DOHH2 (cell line): ENCODE measurements around the gene UBE2H.
A peak's percentile ranks its signal among the peaks of the same experiment; 100 is the strongest.

Experiments
- H3F3A ChIP-seq: fragments of 200-600 bp; sonication (generic), shearing (Covaris generic); 2 replicates; pipeline ENCODE4 v1.6.0; 2016; ENCODE audit warnings: antibody characterized with exemption, mild to moderate bottlenecking; ENCODE audit not compliant: control insufficient read depth, insufficient read depth
- H3K27ac ChIP-seq: fragments of 200-600 bp; sonication (generic); 2 replicates; pipeline ENCODE4 v1.5.1; 2014; ENCODE audit warnings: low read depth, mild to moderate bottlenecking, low read length, moderate library complexity
- H3K27me3 ChIP-seq: fragments of 200-600 bp; sonication (generic); 2 replicates; pipeline ENCODE4 v1.6.1; 2014; ENCODE audit warnings: mild to moderate bottlenecking, low read length, mixed read lengths; ENCODE audit not compliant: control insufficient read depth
- H3K36me3 ChIP-seq: fragments of 200-600 bp; sonication (generic); 2 replicates; pipeline ENCODE4 v1.6.1; 2014; ENCODE audit warnings: mild to moderate bottlenecking, low read length, moderate library complexity, mixed read lengths; ENCODE audit not compliant: control insufficient read depth
- H3K4me1 ChIP-seq: fragments of 200-600 bp; sonication (generic); 2 replicates; pipeline ENCODE4 v1.6.1; 2014; ENCODE audit warnings: mild to moderate bottlenecking, low read length, mixed read lengths; ENCODE audit not compliant: control insufficient read depth
- H3K4me2 ChIP-seq: fragments of 200-600 bp; sonication (generic); 2 replicates; pipeline ENCODE4 v1.6.0; 2014; ENCODE audit warnings: mild to moderate bottlenecking, low read length, moderate library complexity
- H3K4me3 ChIP-seq: fragments of 200-600 bp; sonication (generic); 2 replicates; pipeline ENCODE4 v1.5.1; 2014; ENCODE audit warnings: mild to moderate bottlenecking, low read length, mixed read lengths
- H3K79me2 ChIP-seq: fragments of 200-600 bp; sonication (generic); 2 replicates; pipeline ENCODE4 v1.6.1; 2014; ENCODE audit warnings: mild to moderate bottlenecking, low read length, mixed read lengths; ENCODE audit not compliant: control insufficient read depth
- H3K9me2 ChIP-seq: fragments of 200-600 bp; sonication (generic); replicated peaks from 2 replicates; pipeline ENCODE4 v1.6.1; 2014; ENCODE audit warnings: mild to moderate bottlenecking, low read length, mixed read lengths; ENCODE audit not compliant: control insufficient read depth
- H3K9me3 ChIP-seq: fragments of 200-600 bp; sonication (generic); 2 replicates; pipeline ENCODE4 v1.6.1; 2014; ENCODE audit warnings: antibody characterized with exemption, low read length, mixed read lengths; ENCODE audit not compliant: control insufficient read depth, insufficient read depth
- H4K20me1 ChIP-seq: fragments of 200-600 bp; sonication (generic); 2 replicates; pipeline ENCODE4 v1.6.0; 2014; ENCODE audit warnings: low read depth, mild to moderate bottlenecking, antibody characterized with exemption, low read length, moderate library complexity; ENCODE audit not compliant: control insufficient read depth, insufficient read depth
- EZH2phosphoT487 ChIP-seq: fragments of 200-600 bp; sonication (generic); IDR thresholded peaks from 2 replicates; pipeline ENCODE4 v1.6.1; 2017; ENCODE audit warnings: borderline replicate concordance, mild to moderate bottlenecking, antibody characterized with exemption, low read length, moderate library complexity, mixed read lengths
- TF ChIP-seq, protein P1 (sequence below): fragments of 200-600 bp; sonication (generic); IDR thresholded peaks from one replicate; pipeline ENCODE4 v1.5.1; 2014; ENCODE audit warnings: antibody characterized with exemption, mild to moderate bottlenecking, low read depth, low read length; ENCODE audit not compliant: poor library complexity, severe bottlenecking

Gene UBE2H

GRCh38 chr7:129830949-129831348, 121.8 kb downstream of the UBE2H start:
- Histone ChIP-seq H3K4me3 (no peak overlapping the region), H3K9me2 (no peaks in the 10 kb centered on the region), H3K27ac (no peak overlapping the region), H3K27me3 (no peaks in the 10 kb centered on the region), H3K79me2 (no peaks in the 10 kb centered on the region), H3K36me3 (no peaks in the 10 kb centered on the region), H3K9me3 (no peaks in the 10 kb centered on the region), H3K4me2 (no peak overlapping the region), H4K20me1 (0 out of 2 replicates have a peak, but pooled peaks cover 4% of the 10 kb centered on the region), H3K4me1 (peaks cover 13% of the 10 kb centered on the region), H3F3A (no peaks in the 10 kb centered on the region)
- TF ChIP-seq EZH2phosphoT487, result no peak
- TF ChIP-seq, protein P1, sequence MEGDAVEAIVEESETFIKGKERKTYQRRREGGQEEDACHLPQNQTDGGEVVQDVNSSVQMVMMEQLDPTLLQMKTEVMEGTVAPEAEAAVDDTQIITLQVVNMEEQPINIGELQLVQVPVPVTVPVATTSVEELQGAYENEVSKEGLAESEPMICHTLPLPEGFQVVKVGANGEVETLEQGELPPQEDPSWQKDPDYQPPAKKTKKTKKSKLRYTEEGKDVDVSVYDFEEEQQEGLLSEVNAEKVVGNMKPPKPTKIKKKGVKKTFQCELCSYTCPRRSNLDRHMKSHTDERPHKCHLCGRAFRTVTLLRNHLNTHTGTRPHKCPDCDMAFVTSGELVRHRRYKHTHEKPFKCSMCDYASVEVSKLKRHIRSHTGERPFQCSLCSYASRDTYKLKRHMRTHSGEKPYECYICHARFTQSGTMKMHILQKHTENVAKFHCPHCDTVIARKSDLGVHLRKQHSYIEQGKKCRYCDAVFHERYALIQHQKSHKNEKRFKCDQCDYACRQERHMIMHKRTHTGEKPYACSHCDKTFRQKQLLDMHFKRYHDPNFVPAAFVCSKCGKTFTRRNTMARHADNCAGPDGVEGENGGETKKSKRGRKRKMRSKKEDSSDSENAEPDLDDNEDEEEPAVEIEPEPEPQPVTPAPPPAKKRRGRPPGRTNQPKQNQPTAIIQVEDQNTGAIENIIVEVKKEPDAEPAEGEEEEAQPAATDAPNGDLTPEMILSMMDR, result no peak

DNA sequence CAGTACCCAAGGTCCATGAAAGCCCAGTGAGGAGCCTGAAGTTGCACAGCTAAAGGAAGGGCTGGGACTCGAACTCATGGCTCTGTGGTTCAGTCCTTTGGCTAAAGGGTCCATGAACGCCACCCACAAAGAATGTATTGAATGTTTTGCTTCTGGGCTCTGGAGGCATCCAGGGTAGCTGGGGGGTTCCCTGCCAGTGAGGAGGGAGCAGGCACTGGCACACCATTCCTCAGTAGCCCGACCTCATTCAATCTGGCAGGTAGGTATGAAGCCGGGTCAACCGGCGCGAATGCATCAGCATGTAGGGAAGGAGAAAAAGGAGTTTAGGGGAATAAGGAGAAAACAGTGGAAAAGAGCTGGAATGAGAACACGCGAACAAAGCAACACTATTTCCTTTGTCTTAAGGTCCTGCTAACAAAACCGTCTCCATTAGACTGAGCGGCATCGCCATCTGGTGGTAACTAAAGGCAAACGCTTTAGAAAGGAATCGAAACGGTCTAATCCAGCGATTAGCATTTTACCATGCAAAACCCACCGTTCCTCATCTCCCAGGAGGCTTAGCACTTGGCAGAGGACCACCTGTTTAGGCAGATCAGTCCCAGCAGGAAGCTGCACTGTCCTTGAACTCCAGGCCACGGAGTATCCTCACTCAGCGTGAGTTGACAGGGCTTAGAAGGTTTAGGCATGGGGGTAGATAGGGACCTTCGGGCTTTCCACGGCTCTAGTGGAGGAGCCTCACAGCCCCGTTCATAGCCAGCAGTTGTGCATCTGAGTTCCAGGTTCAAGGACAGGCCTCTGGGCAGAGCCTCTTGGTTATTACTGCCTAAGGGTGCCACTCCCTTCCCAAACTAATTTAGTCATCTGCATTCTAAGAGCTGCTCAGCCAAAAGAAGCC, 122.8 kb downstream of the UBE2H start:
- no peaks in the 10 kb centered on the region for H3K27me3 ChIP-seq
- H3K36me3 ChIP-seq, result no peaks in the 10 kb centered on the region
- H3K9me3 ChIP-seq, result no peaks in the 10 kb centered on the region
- TF ChIP-seq EZH2phosphoT487, result no peak
- TF ChIP-seq, protein P1, result peak; percentile 92
- peak overlapping the region; percentile 53 for H3K4me2 ChIP-seq
- no peaks in the 10 kb centered on the region for H3F3A ChIP-seq
- no peaks in the 10 kb centered on the region for H3K9me2 ChIP-seq
- no peaks in the 10 kb centered on the region for H3K79me2 ChIP-seq
- H3K4me1 ChIP-seq, result peaks cover 19% of the 10 kb centered on the region
- H4K20me1 ChIP-seq, result 0 out of 2 replicates have a peak, but pooled peaks cover 4% of the 10 kb centered on the region
- H3K27ac ChIP-seq, result no peak overlapping the region
- peak overlapping the region; percentile 10; the same call in 1 of the 2 replicates for H3K4me3 ChIP-seq

DNA sequence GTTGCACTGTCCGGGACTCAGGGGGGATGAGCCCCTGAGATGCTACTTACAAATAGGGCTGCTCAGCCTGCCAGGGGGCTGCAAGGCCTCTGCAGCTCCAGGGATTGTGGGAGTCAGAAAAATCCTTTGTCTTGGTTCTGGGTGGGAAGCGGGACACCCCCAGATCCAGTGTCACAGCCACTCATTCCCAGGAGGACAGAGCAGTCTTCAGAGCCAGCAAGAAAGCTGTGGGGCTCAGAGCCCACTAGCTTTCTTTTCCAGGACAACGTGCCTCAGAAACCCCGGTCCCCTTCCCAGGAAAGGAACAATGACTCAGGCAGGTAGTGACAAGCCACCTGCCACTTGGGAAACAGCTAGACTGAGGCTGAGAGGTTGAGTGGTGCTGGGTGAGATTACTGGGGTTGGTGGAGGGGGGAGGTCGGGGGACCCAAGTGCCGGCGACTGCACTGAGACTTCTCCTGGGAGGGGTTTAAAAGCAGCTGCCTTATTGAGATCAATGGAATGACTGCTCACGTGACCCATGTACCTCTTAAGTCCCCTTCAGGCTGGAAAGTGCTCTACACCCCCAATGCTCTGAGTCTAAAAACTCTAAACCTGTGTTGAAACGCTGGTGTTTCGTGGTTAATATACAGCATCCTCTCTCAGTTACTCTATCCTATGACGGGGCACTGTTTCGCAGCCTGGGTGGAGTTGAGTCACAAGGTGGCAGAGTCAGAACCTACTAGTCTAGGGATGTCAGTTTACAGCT, 123.6 kb downstream of the UBE2H start:
- 0 out of 2 replicates have a peak, but pooled peaks cover under 1% of the 10 kb centered on the region for H3F3A ChIP-seq
- no peak overlapping the region for H3K4me2 ChIP-seq
- no peak for TF ChIP-seq EZH2phosphoT487
- TF ChIP-seq, protein P1, result no peak
- H3K27me3 ChIP-seq, result no peaks in the 10 kb centered on the region
- H3K9me2 ChIP-seq, result no peaks in the 10 kb centered on the region
- no peaks in the 10 kb centered on the region for H3K36me3 ChIP-seq
- H3K9me3 ChIP-seq, result no peaks in the 10 kb centered on the region
- no peak overlapping the region for H3K27ac ChIP-seq
- peaks cover 23% of the 10 kb centered on the region for H3K4me1 ChIP-seq
- H3K79me2 ChIP-seq, result no peaks in the 10 kb centered on the region
- H3K4me3 ChIP-seq, result no peak overlapping the region
- 0 out of 2 replicates have a peak, but pooled peaks cover 4% of the 10 kb centered on the region for H4K20me1 ChIP-seq
